C4-2B (cell line): ENCODE measurements around the gene AFG3L2.

Experiments used
- H3K27ac ChIP-seq: fragments of 450-650 bp; 2 replicates; pipeline ENCODE4 v1.5.1; 2017
- ZFX ChIP-seq: fragments of 450-650 bp; IDR thresholded peaks from 2 replicates; pipeline ENCODE4 v1.6.1; 2017
- TF ChIP-seq, protein P1 (sequence below): fragments of 450-650 bp; conservative IDR thresholded peaks from 2 replicates; pipeline ENCODE4 v1.5.1; 2017; ENCODE audit warnings: mild to moderate bottlenecking

The AFG3L2 gene

GRCh38 chr18:12287684-12288402 lies 89.2 kb downstream of the AFG3L2 start:
- no peak overlapping the region for H3K27ac ChIP-seq

DNA sequence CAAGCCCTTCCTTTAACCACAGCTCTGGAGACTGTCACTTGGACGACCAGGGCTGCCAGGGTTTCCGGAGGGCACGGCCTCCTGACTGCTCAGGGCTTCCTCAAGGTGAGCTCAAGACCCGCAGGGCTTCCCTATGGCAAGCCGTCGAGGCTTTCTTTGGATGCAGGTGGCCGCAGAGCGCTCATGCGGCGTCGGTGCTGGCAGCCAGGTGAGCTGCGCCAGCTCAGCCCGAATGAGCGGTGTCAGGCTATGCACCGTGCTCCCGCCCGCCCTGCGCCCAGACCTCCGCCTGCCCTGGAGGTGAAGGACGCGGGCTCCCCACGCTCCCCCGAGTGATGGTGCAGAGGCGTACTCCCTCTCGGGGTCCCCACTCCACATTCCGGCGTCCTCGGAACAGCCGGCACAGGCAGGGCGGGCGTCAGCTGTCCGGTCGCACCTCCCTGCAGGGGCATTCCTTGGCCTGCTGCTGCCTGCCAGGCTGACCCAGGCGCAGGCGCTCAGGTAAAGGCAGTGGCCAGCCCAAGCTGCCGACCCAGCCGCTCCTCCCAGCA lies 89.8 kb downstream of the AFG3L2 start:
- TF ChIP-seq, protein P1, sequence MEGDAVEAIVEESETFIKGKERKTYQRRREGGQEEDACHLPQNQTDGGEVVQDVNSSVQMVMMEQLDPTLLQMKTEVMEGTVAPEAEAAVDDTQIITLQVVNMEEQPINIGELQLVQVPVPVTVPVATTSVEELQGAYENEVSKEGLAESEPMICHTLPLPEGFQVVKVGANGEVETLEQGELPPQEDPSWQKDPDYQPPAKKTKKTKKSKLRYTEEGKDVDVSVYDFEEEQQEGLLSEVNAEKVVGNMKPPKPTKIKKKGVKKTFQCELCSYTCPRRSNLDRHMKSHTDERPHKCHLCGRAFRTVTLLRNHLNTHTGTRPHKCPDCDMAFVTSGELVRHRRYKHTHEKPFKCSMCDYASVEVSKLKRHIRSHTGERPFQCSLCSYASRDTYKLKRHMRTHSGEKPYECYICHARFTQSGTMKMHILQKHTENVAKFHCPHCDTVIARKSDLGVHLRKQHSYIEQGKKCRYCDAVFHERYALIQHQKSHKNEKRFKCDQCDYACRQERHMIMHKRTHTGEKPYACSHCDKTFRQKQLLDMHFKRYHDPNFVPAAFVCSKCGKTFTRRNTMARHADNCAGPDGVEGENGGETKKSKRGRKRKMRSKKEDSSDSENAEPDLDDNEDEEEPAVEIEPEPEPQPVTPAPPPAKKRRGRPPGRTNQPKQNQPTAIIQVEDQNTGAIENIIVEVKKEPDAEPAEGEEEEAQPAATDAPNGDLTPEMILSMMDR, result no peak
- no peak for TF ChIP-seq ZFX
- no peak overlapping the region for H3K27ac ChIP-seq

More at GRCh38 chr18:12287684-12288402, 89.2 kb downstream of the AFG3L2 start:
- TF ChIP-seq, protein P1, result no peak

DNA sequence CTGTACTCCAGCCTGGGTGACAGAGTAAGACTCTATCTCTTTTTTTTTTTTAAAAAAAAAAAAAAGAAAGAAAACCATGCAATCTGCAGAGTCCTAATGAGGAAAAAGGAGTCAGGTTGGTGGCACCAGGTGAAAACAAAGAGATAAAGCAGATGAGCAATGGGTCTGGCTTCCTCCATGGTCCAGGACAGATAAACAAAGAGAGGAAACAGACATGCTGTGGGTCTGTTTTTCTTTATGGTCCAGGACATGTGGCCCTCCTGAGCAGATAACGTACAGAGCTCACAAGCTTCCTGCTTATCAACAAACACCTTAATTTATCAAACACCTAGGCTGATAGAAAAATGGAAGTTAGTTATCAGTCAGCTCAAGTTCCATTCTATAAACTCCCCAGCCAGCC lies 93.4 kb downstream of the AFG3L2 start:
- no peak overlapping the region for H3K27ac ChIP-seq
- TF ChIP-seq ZFX, result no peak

- no peak overlapping the region for H3K27ac ChIP-seq
- no peak for TF ChIP-seq ZFX
- TF ChIP-seq, protein P1, result no peak
Observed at GRCh38 chr18:12283256-12283655, 93.8 kb downstream of the AFG3L2 start.

DNA sequence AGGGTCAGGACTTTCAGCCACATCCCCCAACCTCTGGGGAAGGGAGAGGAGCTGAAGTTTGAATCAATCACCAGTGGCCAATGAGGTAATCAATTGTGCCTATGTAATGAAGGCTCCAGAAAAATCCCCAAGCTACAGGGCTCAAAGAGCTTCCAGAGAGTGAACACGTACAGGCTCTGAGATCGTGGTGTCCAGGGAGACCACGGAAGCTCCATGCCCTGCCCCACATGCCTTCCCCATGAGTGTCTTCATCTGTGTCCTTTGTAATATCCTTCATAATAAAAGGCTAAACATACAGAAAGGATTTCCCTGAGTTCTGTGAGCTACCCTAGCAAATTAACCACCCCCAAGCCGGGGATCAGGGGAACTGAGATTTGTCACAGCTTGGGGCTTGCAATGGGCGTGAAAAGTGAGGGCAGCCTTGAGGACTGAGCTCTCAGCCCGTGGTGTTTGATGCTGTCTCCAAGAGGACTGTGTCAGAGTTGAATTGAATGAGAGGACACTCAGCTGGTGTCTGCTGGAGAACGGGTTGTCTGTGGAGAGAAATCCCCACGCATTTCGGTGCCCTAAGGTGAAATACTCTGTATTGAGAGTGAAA lies 94.5 kb downstream of the AFG3L2 start:
- no peak overlapping the region for H3K27ac ChIP-seq
- no peak for TF ChIP-seq ZFX
- TF ChIP-seq, protein P1, result no peak

- TF ChIP-seq, protein P1, result no peak
- TF ChIP-seq ZFX, result no peak
- no peak overlapping the region for H3K27ac ChIP-seq
Observed at GRCh38 chr18:12281861-12282260, 95.2 kb downstream of the AFG3L2 start.

DNA sequence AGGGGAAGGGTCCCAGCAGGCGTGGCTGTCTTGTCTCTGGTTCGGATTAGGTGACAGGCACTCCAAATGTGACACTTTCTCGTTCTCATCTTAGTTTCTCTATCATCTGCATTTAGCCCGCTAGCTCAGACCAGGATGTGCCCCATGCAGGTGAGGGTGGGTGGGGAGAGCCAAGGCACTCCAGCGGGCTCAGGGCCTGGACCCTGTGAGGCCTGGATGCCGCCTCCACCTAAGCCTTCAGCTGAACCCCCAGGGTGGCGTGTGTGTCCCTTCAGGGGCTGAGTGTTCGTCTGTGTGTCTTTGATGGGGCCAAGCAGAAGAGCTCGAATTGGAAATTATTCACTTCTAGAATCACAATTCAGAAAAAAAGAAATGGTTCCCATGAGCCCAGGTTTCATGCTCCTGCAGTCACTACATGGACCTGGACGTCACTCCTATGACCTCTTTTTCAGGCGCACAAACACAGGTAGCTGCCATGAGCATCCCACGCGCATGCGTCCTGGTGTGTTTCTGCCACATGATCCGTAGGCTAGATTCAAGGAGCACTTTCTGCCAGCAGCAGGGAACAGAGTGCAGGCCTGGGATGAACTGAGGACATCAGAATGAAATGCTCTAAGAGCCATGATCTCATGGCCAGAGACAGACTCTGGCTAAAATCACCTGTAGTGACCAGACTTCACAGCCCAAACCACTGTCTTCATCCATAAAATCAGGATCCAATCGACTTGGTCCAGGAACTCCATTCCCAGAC lies 97.1 kb downstream of the AFG3L2 start:
- TF ChIP-seq, protein P1, result no peak
- no peak for TF ChIP-seq ZFX
- H3K27ac ChIP-seq, result no peak overlapping the region
